Keratinocyte (primary cell): ENCODE data around the gene BRIP1. TPM values are rescaled to one million over a fixed set of nuclear protein-coding genes. Genes with fewer than 3 reads are reported as not detected.

Source experiments
- DNase-seq: peaks from one replicate; pipeline ENCODE4 v3.0.0-alpha.2; 2011; ENCODE audit warnings: low read depth, missing footprints, low spot score
- FAIRE-seq: peaks from 2 replicates; lab custom pipeline; 2011; peaks lifted over from hg19 to GRCh38; lab: Jason Lieb, UNC
- H2AFZ ChIP-seq: 2 replicates; pipeline ENCODE4 v1.6.0; 2012; ENCODE audit warnings: low read length, control low read depth, inconsistent platforms; ENCODE audit not compliant: control insufficient read depth
- H3K27ac ChIP-seq: 2 replicates; pipeline ENCODE4 v1.5.1; 2011; ENCODE audit warnings: low read length; ENCODE audit not compliant: control insufficient read depth, insufficient read depth
- H3K27me3 ChIP-seq: 3 replicates; pipeline ENCODE4 v1.6.0; 2011; ENCODE audit warnings: low read length; ENCODE audit not compliant: control insufficient read depth, insufficient read depth; ENCODE audit errors: extremely low read depth
- H3K36me3 ChIP-seq, 2 experiments: 2 replicates in 1 of 2; 3 replicates in 1 of 2; pipeline ENCODE4 v1.5.1; 2011; ENCODE audit warnings: low read length in 2 of 2, mild to moderate bottlenecking in 1 of 2; ENCODE audit not compliant: control insufficient read depth in 2 of 2, insufficient read depth in 2 of 2; ENCODE audit errors: extremely low read depth in 1 of 2
- H3K4me1 ChIP-seq: 3 replicates; pipeline ENCODE4 v1.5.1; 2011; ENCODE audit warnings: low read length; ENCODE audit not compliant: control insufficient read depth, insufficient read depth; ENCODE audit errors: extremely low read depth
- H3K4me2 ChIP-seq: 3 replicates; pipeline ENCODE4 v1.6.0; 2011; ENCODE audit warnings: low read depth, low read length; ENCODE audit not compliant: control insufficient read depth, insufficient read depth; ENCODE audit errors: extremely low read depth
- H3K4me3 ChIP-seq, 3 experiments: fragments of 200-600 bp in 1 of 3; sonication (generic) in 1 of 3; 2 replicates in 2 of 3; 3 replicates in 1 of 3; pipeline ENCODE4 v1.5.1; 2011 to 2016; ENCODE audit warnings: low read length in 3 of 3, mild to moderate bottlenecking in 3 of 3, control low read depth in 2 of 3, inconsistent platforms in 1 of 3, low read depth in 1 of 3, mixed read lengths in 1 of 3, mixed run types in 1 of 3, moderate library complexity in 1 of 3; ENCODE audit not compliant: control insufficient read depth in 2 of 3, insufficient read depth in 2 of 3; ENCODE audit errors: extremely low read depth in 1 of 3
- H3K79me2 ChIP-seq: 2 replicates; pipeline ENCODE4 v1.6.0; 2012; ENCODE audit warnings: low read length; ENCODE audit not compliant: control insufficient read depth, insufficient read depth
- H3K9ac ChIP-seq: 3 replicates; pipeline ENCODE4 v1.6.0; 2011; ENCODE audit warnings: low read length; ENCODE audit not compliant: control insufficient read depth, insufficient read depth; ENCODE audit errors: extremely low read depth
- H3K9me1 ChIP-seq: 3 replicates; pipeline ENCODE4 v1.6.0; 2011; ENCODE audit warnings: low read length; ENCODE audit not compliant: control insufficient read depth, insufficient read depth; ENCODE audit errors: extremely low read depth
- H3K9me3 ChIP-seq: 2 replicates; pipeline ENCODE4 v1.5.1; 2012; ENCODE audit warnings: low read depth, low read length; ENCODE audit not compliant: control insufficient read depth
- H4K20me1 ChIP-seq: 3 replicates; pipeline ENCODE4 v1.6.0; 2011; ENCODE audit warnings: low read length; ENCODE audit not compliant: control insufficient read depth, insufficient read depth; ENCODE audit errors: extremely low read depth
- EZH2 ChIP-seq: IDR thresholded peaks from one replicate; pipeline ENCODE4 v1.6.1; 2012; ENCODE audit warnings: inconsistent platforms, mild to moderate bottlenecking, low read length, moderate library complexity
- dilution Hi-C: fragments of 300-500 bp; cut with MboI; formaldehyde crosslinking; loops from one replicate; pipeline ENCODE4 v1.7.0; 2020; ENCODE audit warnings: low sequenced_read_pairs; ENCODE audit not compliant: extremely low pct_ligation_motif_present
- polyA plus RNA-seq, 5 experiments: library from polyadenylated mRNA; depleted of rRNA in 3 of 5; stranded (reverse) in 3 of 5; stranded (forward) in 1 of 5; unstranded in 1 of 5; fragments of >200 nt; gene quantifications; 1 replicate in 1 of 5; 2 replicates in 3 of 5; 3 replicates in 1 of 5; pipeline versions ENCODE4 v1.2.1 to v1.2.3, GENCODE V29; 2011 to 2012; ENCODE audit warnings: missing spikeins in 2 of 5, low read depth in 1 of 5, low replicate concordance in 1 of 5
- TF ChIP-seq, protein P1 (sequence below), 3 experiments: IDR thresholded peaks in 1 of 3; conservative IDR thresholded peaks in 1 of 3; optimal IDR thresholded peaks in 1 of 3; 2 replicates in 2 of 3; 3 replicates in 1 of 3; pipeline versions ENCODE3 to v1.5.1; 2011; ENCODE audit warnings: low read length in 3 of 3, mild to moderate bottlenecking in 3 of 3, moderate library complexity in 2 of 3, control low read depth in 1 of 3, inconsistent platforms in 1 of 3; ENCODE audit not compliant: insufficient read depth in 2 of 3; ENCODE audit errors: extremely low read depth in 1 of 3

The BRIP1 gene
- polyA plus RNA-seq, 1 donor (not counting 4 experiments of a cell fraction or from before 2014, with no cell fraction given): 4.0 TPM

DNA sequence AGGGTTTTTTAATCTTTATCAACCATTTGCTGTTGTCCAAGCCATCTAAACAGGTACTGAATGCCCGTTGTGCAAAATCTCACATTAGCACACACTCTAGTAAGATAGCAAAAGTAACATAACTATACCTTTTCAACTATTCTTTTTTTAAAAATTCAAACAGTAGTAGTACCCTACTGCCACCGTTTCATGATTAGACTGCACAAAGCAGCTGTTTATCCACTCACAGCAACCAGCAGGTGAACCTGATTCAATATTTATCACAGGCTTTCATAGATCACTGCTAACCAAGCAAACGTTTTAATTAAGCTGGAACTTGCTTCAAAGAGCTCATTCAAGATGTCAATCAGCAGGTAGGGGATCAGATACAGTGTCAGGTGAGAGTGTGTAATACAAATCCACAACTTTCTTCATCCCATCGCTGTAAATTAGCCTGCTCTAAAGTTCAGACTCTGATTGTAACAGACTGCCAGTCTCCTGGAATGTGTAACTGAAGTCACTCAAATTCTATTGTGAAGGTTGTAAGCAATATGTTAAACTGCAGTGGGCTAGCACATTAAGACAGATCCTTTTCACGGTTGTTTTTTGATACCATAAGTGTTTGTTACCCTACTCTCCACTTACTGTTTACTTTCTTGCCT is 47.3 kb downstream of the BRIP1 start:
- dilution Hi-C loops: no loop called here
- Histone ChIP-seq H3K4me3 (no peak overlapping the region), H3K4me2 (no peak overlapping the region), H3K27ac (no peak overlapping the region), H3K9me1 (no peaks in the 10 kb centered on the region), H4K20me1 (no peaks in the 10 kb centered on the region), H2AFZ (no peak overlapping the region), H3K36me3 (peaks cover 0 to 4% of the 10 kb centered on the region in 2 experiments), H3K9ac (no peak overlapping the region), H3K79me2 (no peaks in the 10 kb centered on the region), H3K4me1 (no peaks in the 10 kb centered on the region), H3K9me3 (no peaks in the 10 kb centered on the region), H3K27me3 (no peaks in the 10 kb centered on the region)
- no peak for TF ChIP-seq EZH2
- TF ChIP-seq, protein P1, sequence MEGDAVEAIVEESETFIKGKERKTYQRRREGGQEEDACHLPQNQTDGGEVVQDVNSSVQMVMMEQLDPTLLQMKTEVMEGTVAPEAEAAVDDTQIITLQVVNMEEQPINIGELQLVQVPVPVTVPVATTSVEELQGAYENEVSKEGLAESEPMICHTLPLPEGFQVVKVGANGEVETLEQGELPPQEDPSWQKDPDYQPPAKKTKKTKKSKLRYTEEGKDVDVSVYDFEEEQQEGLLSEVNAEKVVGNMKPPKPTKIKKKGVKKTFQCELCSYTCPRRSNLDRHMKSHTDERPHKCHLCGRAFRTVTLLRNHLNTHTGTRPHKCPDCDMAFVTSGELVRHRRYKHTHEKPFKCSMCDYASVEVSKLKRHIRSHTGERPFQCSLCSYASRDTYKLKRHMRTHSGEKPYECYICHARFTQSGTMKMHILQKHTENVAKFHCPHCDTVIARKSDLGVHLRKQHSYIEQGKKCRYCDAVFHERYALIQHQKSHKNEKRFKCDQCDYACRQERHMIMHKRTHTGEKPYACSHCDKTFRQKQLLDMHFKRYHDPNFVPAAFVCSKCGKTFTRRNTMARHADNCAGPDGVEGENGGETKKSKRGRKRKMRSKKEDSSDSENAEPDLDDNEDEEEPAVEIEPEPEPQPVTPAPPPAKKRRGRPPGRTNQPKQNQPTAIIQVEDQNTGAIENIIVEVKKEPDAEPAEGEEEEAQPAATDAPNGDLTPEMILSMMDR (optimal IDR thresholded peaks at IDR 0.05 in 1 of 3, IDR thresholded peaks at IDR 0.05 in 1 of 3, conservative IDR thresholded peaks at IDR 0.05 in 1 of 3; ENCODE audit: extremely low read depth in 1 of 3, insufficient read depth in 2 of 3, low read length in 3 of 3): no peak
- FAIRE-seq (no peak), DNase-seq (no peak)

DNA sequence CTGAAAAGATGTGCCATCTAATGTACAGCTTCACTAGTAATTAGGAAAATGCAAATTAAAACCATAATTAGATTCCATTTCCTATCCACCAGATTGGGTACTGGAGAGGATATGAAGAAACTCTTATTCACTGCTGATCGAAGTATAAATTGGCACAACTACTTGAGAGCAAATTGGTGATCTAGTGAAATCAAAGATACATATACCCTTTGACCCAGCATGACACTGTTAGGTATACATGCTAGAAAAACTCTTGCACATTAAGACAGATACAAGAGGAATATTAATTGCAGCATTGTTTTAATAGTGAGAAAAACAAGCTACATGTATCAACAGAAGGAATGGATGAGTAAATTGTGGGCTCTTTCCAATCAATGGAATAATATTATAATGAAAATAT is 48.8 kb downstream of the BRIP1 start:
- no peaks in the 10 kb centered on the region for H3K27me3 ChIP-seq
- peaks cover 8% of the 10 kb centered on the region for H3K4me1 ChIP-seq
- H2AFZ ChIP-seq: no peak overlapping the region
- dilution Hi-C loops: no loop called here
- DNase-seq (no peak), FAIRE-seq (no peak)
- H3K9me3 ChIP-seq: no peaks in the 10 kb centered on the region
- TF ChIP-seq, protein P1 (optimal IDR thresholded peaks at IDR 0.05 in 1 of 3, IDR thresholded peaks at IDR 0.05 in 1 of 3, conservative IDR thresholded peaks at IDR 0.05 in 1 of 3; ENCODE audit: extremely low read depth in 1 of 3, insufficient read depth in 2 of 3, low read length in 3 of 3): no peak
- no peak for TF ChIP-seq EZH2
- no peaks in the 10 kb centered on the region for H3K9me1 ChIP-seq
- no peak overlapping the region for H3K27ac ChIP-seq
- peaks cover 0 to 4% of the 10 kb centered on the region in 2 experiments for H3K36me3 ChIP-seq
- H4K20me1 ChIP-seq: no peaks in the 10 kb centered on the region
- H3K79me2 ChIP-seq: no peaks in the 10 kb centered on the region
- no peak overlapping the region for H3K9ac ChIP-seq
- H3K4me2 ChIP-seq: no peak overlapping the region
- no peak overlapping the region for H3K4me3 ChIP-seq
